Activated T-helper 2 cell treated with anti-CD3 and anti-CD28 coated beads, Interferon-gamma antibody, Interleukin-2, Interleukin-4, amounts not matched to agents 10 μg/mL and 5 μg/mL and 100 μg/mL, durations not matched to agents 14 hours and 24 hours and 36 hours (primary cell): ENCODE measurements around the gene CTNNBIP1. TPM values are rescaled to one million over a fixed set of nuclear protein-coding genes. Genes with fewer than 3 reads are reported as not detected.

Experiments used
- DNase-seq: peaks from one replicate; pipeline ENCODE4 v3.0.0; 2021; ENCODE audit warnings: low spot score
- H3K27ac Mint-ChIP-seq: one replicate; pipeline ENCODE4 v1.8.0; 2021; ENCODE audit warnings: mixed read lengths
- H3K27me3 Mint-ChIP-seq: one replicate; pipeline ENCODE4 v1.8.0; 2021; ENCODE audit warnings: low read depth, mixed read lengths
- H3K36me3 Mint-ChIP-seq: one replicate; pipeline ENCODE4 v1.8.0; 2021; ENCODE audit warnings: low read depth, mixed read lengths
- H3K4me1 Mint-ChIP-seq: one replicate; pipeline ENCODE4 v1.8.0; 2021; ENCODE audit warnings: low read depth, mixed read lengths
- H3K4me3 Mint-ChIP-seq: one replicate; pipeline ENCODE4 v1.8.0; 2021; ENCODE audit warnings: low read depth, mild to moderate bottlenecking, moderate library complexity, mixed read lengths
- H3K9me3 Mint-ChIP-seq: one replicate; pipeline ENCODE4 v1.8.0; 2021; ENCODE audit warnings: mixed read lengths
- intact Hi-C: fragments of 100-400 bp; cut with micrococcal nuclease; formaldehyde crosslinking; loops from one replicate; pipeline ENCODE4 v1.15.1; 2023
- total RNA-seq: library from RNA; stranded (reverse); gene quantifications from 2 replicates; pipeline ENCODE4 v1.2.3, GENCODE V29; 2022

CTNNBIP1 gene
- total RNA-seq, 1 donor from 2014 or later = 7.5 TPM

DNA sequence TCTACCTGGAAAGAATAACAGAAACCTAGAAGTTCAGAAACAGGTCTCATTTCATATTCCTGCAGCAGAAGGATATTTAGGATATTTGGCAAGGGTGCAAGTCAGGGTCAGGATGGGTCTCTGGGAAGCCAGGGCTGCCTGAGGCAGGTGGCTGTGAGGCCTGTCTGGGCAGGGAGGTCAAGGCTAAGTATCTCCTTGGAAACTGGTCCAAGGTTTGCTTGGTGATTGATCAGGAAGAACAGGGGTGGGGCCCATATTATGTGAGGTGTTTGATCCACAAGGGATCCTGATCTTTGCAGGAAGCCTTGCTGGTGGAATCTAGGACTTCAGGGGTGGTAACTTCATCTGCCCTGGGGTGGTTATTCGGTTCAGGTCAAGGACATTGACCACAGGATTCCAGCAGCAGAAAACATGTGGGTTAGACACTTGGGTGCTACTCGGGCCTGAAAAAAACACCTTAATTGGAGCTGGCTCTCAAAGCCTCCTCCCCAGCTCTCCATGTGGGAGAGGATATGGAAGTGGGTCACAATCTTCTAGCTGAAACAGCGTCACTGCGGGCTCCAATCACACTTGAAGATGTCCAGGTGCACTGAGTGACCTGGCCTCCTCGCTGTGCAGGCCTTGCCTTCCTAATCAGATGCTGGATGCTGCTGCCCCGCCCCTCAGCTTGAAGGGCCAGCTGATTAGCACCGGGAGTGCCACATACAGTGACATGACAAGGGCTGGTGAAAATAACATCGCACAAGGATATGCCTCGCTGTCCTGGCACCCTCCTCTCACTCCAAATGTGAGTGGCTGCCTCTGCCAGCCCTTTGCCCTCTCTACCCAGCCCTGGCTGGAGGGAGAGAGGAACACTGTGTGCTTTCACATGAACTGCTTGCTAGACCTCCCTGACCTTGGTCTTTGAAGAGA, 8.7 kb downstream of the CTNNBIP1 start:
- DNase-seq = no peak
- H3K4me3 Mint-ChIP-seq = no peak overlapping the region
- H3K27me3 Mint-ChIP-seq = no peaks in the 10 kb centered on the region
- H3K27ac Mint-ChIP-seq = no peak overlapping the region
- H3K36me3 Mint-ChIP-seq = no peaks in the 10 kb centered on the region
- intact Hi-C loops = no loop called here
- peaks cover 15% of the 10 kb centered on the region for H3K4me1 Mint-ChIP-seq
- H3K9me3 Mint-ChIP-seq = no peaks in the 10 kb centered on the region

- H3K27me3 Mint-ChIP-seq = no peaks in the 10 kb centered on the region
- intact Hi-C loops = no loop called here
- no peak overlapping the region for H3K27ac Mint-ChIP-seq
- H3K9me3 Mint-ChIP-seq = no peaks in the 10 kb centered on the region
- no peaks in the 10 kb centered on the region for H3K36me3 Mint-ChIP-seq
- no peak overlapping the region for H3K4me3 Mint-ChIP-seq
- H3K4me1 Mint-ChIP-seq = peaks cover 13% of the 10 kb centered on the region
- no peak for DNase-seq
Observed at GRCh38 chr1:9900142-9901043, 9.7 kb downstream of the CTNNBIP1 start.

DNA sequence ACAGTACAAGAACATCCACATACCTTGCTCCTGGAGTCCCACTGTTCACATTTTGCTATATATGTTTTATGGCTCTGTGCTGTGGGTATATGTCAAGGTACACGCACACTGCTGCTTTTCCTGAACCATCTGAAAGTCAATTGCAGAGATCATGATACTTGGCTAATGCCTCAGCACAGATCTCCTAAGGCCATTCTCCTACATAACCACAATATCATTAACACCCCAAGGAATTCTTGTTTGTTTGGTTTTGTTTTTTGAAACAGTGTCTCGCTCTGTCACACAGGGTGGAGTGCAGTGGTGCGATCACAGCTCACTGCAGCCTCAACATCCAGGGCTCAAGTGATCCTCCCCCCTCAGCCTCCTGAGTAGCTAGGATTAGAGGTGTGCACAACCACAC, 16.0 kb downstream of the CTNNBIP1 start:
- no peak overlapping the region for H3K27ac Mint-ChIP-seq
- H3K36me3 Mint-ChIP-seq = no peaks in the 10 kb centered on the region
- no peak overlapping the region for H3K4me3 Mint-ChIP-seq
- peaks cover 15% of the 10 kb centered on the region for H3K4me1 Mint-ChIP-seq
- H3K9me3 Mint-ChIP-seq = no peaks in the 10 kb centered on the region
- intact Hi-C loops = no loop called here
- no peaks in the 10 kb centered on the region for H3K27me3 Mint-ChIP-seq
- DNase-seq = no peak

- no peaks in the 10 kb centered on the region for H3K36me3 Mint-ChIP-seq
- no peaks in the 10 kb centered on the region for H3K9me3 Mint-ChIP-seq
- no peak for DNase-seq
- H3K27ac Mint-ChIP-seq = no peak overlapping the region
- H3K4me1 Mint-ChIP-seq = peaks cover 15% of the 10 kb centered on the region
- intact Hi-C loops = no loop called here
- no peak overlapping the region for H3K4me3 Mint-ChIP-seq
- H3K27me3 Mint-ChIP-seq = no peaks in the 10 kb centered on the region
Observed at GRCh38 chr1:9892563-9893528, 17.2 kb downstream of the CTNNBIP1 start.

GRCh38 chr1:9891207-9891606, 18.9 kb downstream of the CTNNBIP1 start:
- Mint-ChIP-seq H3K27ac (no peak overlapping the region), H3K4me3 (no peak overlapping the region), H3K27me3 (no peaks in the 10 kb centered on the region), H3K4me1 (peaks cover 15% of the 10 kb centered on the region), H3K9me3 (no peaks in the 10 kb centered on the region), H3K36me3 (no peaks in the 10 kb centered on the region)
- DNase-seq = no peak
- intact Hi-C loops = no loop called here

DNA sequence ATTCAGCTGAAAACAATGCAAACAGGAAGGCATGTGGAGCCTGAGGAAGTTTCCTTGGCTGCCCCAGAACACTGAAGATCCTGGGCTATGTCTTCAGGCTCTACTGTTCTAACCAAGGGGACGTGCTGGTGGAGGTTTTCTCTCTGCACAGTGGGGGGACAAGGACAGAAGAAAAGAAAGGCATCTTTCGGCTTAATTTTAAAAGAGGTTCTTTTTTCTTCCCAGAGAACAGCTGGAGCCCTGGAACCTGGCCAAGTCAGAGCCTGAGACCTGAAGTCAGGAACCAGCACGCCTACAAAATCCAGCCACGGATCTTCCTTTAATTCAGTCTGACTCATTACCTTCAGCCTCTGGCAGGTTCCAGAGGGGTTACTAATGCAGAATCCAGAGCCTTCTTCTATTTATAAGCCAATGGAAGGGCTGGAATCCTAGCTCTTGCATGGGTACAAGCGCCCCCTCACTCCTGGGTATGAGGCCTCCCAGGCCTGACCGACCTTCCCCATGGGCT, 19.8 kb downstream of the CTNNBIP1 start:
- intact Hi-C loops = no loop called here
- Mint-ChIP-seq H3K4me3 (no peak overlapping the region), H3K27me3 (no peaks in the 10 kb centered on the region), H3K4me1 (peaks cover 15% of the 10 kb centered on the region), H3K36me3 (no peaks in the 10 kb centered on the region), H3K27ac (no peak overlapping the region), H3K9me3 (no peaks in the 10 kb centered on the region)
- no peak for DNase-seq

GRCh38 chr1:9889411-9889810, 20.7 kb downstream of the CTNNBIP1 start:
- intact Hi-C loops = no loop called here
- no peak overlapping the region for H3K4me3 Mint-ChIP-seq
- no peak for DNase-seq
- H3K36me3 Mint-ChIP-seq = no peaks in the 10 kb centered on the region
- H3K27me3 Mint-ChIP-seq = no peaks in the 10 kb centered on the region
- no peak overlapping the region for H3K27ac Mint-ChIP-seq
- H3K9me3 Mint-ChIP-seq = no peaks in the 10 kb centered on the region
- H3K4me1 Mint-ChIP-seq = peaks cover 15% of the 10 kb centered on the region

- Mint-ChIP-seq H3K27ac (no peak overlapping the region), H3K4me1 (peaks cover 13% of the 10 kb centered on the region), H3K9me3 (no peaks in the 10 kb centered on the region), H3K36me3 (no peaks in the 10 kb centered on the region), H3K4me3 (no peak overlapping the region), H3K27me3 (no peaks in the 10 kb centered on the region)
- DNase-seq = no peak
- intact Hi-C loops = no loop called here
Observed at GRCh38 chr1:9888886-9889285, 21.2 kb downstream of the CTNNBIP1 start.

DNA sequence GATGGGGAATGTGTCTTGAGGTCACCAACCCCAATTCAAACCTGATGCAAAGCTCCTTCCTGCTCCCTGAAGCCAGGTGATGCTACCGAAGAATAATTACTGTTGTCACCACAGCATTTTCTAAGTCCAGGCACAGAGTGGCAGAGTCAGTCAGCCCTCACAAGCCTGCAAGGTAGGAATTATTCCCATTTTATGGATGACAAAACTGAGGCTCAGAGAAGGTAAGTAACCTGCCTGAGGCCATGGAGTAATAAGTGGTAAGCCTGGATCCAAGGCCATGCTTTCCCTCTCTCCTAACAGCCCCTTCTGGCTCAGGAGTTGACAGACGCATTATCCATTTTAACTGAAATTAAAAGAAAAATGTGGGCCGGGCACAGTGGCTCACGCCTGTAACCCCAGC, 23.0 kb downstream of the CTNNBIP1 start:
- intact Hi-C loops = no loop called here
- H3K27ac Mint-ChIP-seq = no peak overlapping the region
- H3K27me3 Mint-ChIP-seq = no peaks in the 10 kb centered on the region
- DNase-seq = no peak
- H3K4me3 Mint-ChIP-seq = no peak overlapping the region
- H3K4me1 Mint-ChIP-seq = peaks cover 9% of the 10 kb centered on the region
- no peaks in the 10 kb centered on the region for H3K36me3 Mint-ChIP-seq
- H3K9me3 Mint-ChIP-seq = no peaks in the 10 kb centered on the region

GRCh38 chr1:9886092-9886742, 23.9 kb downstream of the CTNNBIP1 start:
- peaks cover 13% of the 10 kb centered on the region for H3K4me1 Mint-ChIP-seq
- H3K36me3 Mint-ChIP-seq = no peaks in the 10 kb centered on the region
- no peak overlapping the region for H3K27ac Mint-ChIP-seq
- no peak for DNase-seq
- no peak overlapping the region for H3K4me3 Mint-ChIP-seq
- no peaks in the 10 kb centered on the region for H3K9me3 Mint-ChIP-seq
- no peaks in the 10 kb centered on the region for H3K27me3 Mint-ChIP-seq
- intact Hi-C loops = no loop called here

GRCh38 chr1:9884805-9885204, 25.3 kb downstream of the CTNNBIP1 start:
- no peak overlapping the region for H3K4me3 Mint-ChIP-seq
- intact Hi-C loops = no loop called here
- no peaks in the 10 kb centered on the region for H3K9me3 Mint-ChIP-seq
- DNase-seq = no peak
- H3K36me3 Mint-ChIP-seq = no peaks in the 10 kb centered on the region
- H3K27ac Mint-ChIP-seq = no peak overlapping the region
- peaks cover 13% of the 10 kb centered on the region for H3K4me1 Mint-ChIP-seq
- no peaks in the 10 kb centered on the region for H3K27me3 Mint-ChIP-seq
